ENCODE measurements around the gene RERG. TPM values are rescaled to one million over a fixed set of nuclear protein-coding genes. Genes with fewer than 3 reads are reported as not detected.

Gene RERG
- total and polyA plus RNA-seq, 2 experiments from 2014 or later = 1.1 to 1.5 TPM

DNA sequence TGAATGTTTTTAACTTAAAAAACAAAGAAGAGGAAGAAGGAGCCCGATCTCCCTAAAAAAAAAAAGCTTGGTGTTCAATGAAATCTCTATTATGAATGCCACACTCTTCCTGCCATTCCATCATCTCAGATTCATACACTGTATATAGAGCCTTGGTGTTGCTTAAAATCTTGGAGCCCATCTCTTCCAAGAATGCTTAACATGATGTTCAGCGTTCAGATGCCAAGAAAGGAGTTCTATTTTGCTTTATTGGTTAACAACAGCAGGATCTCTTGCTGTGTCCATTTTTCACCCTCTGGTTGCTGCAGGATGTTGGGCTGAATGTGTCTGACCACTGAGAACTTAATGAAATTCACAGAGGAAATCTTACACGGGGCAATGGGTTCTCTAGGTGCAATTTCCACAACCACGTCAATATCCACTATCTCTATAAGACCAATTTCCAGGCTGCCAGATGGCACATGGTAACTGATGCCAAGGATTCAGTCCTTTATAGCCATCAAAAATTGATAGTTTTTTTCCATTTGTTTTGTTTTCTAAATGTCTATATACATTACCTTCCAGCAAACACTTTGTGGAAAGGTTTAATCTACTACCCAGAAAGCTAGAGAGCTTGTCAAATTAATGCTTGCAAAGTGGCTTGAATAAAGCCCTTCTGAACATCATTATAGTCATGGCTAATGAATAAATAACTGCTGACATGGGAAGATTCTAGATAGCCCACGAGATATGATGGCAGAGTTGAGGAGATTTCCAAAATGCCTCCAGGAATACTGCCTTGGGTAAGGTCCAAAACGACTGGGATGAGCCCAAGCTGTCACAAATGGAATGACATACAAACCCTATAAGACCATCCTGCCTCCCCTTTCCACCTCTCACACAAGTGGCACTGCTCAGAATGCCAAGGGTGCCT is 26.5 kb downstream of the RERG start (continued):
- TF ChIP-seq, protein P1, sequence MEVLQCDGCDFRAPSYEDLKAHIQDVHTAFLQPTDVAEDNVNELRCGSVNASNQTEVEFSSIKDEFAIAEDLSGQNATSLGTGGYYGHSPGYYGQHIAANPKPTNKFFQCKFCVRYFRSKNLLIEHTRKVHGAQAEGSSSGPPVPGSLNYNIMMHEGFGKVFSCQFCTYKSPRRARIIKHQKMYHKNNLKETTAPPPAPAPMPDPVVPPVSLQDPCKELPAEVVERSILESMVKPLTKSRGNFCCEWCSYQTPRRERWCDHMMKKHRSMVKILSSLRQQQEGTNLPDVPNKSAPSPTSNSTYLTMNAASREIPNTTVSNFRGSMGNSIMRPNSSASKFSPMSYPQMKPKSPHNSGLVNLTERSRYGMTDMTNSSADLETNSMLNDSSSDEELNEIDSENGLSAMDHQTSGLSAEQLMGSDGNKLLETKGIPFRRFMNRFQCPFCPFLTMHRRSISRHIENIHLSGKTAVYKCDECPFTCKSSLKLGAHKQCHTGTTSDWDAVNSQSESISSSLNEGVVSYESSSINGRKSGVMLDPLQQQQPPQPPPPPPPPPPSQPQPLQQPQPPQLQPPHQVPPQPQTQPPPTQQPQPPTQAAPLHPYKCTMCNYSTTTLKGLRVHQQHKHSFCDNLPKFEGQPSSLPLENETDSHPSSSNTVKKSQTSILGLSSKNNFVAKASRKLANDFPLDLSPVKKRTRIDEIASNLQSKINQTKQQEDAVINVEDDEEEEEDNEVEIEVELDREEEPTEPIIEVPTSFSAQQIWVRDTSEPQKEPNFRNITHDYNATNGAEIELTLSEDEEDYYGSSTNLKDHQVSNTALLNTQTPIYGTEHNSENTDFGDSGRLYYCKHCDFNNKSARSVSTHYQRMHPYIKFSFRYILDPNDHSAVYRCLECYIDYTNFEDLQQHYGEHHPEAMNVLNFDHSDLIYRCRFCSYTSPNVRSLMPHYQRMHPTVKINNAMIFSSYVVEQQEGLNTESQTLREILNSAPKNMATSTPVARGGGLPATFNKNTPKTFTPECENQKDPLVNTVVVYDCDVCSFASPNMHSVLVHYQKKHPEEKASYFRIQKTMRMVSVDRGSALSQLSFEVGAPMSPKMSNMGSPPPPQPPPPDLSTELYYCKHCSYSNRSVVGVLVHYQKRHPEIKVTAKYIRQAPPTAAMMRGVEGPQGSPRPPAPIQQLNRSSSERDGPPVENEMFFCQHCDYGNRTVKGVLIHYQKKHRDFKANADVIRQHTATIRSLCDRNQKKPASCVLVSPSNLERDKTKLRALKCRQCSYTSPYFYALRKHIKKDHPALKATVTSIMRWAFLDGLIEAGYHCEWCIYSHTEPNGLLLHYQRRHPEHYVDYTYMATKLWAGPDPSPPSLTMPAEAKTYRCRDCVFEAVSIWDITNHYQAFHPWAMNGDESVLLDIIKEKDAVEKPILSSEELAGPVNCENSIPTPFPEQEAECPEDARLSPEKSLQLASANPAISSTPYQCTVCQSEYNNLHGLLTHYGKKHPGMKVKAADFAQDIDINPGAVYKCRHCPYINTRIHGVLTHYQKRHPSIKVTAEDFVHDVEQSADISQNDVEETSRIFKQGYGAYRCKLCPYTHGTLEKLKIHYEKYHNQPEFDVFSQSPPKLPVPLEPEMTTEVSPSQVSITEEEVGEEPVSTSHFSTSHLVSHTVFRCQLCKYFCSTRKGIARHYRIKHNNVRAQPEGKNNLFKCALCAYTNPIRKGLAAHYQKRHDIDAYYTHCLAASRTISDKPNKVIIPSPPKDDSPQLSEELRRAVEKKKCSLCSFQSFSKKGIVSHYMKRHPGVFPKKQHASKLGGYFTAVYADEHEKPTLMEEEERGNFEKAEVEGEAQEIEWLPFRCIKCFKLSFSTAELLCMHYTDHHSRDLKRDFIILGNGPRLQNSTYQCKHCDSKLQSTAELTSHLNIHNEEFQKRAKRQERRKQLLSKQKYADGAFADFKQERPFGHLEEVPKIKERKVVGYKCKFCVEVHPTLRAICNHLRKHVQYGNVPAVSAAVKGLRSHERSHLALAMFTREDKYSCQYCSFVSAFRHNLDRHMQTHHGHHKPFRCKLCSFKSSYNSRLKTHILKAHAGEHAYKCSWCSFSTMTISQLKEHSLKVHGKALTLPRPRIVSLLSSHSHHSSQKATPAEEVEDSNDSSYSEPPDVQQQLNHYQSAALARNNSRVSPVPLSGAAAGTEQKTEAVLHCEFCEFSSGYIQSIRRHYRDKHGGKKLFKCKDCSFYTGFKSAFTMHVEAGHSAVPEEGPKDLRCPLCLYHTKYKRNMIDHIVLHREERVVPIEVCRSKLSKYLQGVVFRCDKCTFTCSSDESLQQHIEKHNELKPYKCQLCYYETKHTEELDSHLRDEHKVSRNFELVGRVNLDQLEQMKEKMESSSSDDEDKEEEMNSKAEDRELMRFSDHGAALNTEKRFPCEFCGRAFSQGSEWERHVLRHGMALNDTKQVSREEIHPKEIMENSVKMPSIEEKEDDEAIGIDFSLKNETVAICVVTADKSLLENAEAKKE (CRISPR knock-in tag; IDR thresholded peaks at IDR 0.05) = no peak
- no peak for TF ChIP-seq JUNB (IDR thresholded peaks at IDR 0.05; ENCODE audit: unreplicated experiment)

DNA sequence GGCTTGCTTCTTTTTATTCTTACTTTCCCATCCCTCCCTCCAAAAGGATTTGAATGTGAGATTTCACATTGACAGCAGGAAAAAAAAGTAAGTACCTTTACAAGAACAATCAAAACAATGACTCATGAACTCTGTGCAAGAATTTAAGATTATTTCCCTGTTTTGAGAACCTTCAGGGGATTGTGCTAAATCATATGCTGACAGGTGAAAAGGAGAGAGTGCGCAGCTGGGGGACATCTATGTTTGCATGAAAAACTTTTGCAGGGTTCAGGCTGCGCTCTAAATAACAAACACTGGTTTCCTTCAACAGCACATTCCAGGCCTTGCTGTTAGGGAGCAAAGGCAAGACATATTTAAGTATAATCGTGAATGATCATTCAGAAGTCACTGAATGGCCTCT is 27.3 kb downstream of the RERG start:
- ATAC-seq (no peak), DNase-seq (ENCODE audit: low spot score) (no peak)
- Histone ChIP-seq H3K36me3 (ENCODE audit: insufficient read depth) (no peaks in the 10 kb centered on the region), H3K4me1 (ENCODE audit: insufficient read depth) (no peaks in the 10 kb centered on the region), H3K9me2 (ENCODE audit: insufficient read depth) (peaks cover 9% of the 10 kb centered on the region), H2AFZ (peak overlapping the region; percentile 38; the same call in 1 of the 2 replicates), H3K79me2 (replicated peaks; ENCODE audit: insufficient read depth) (no peaks in the 10 kb centered on the region), H3K27me3 (ENCODE audit: insufficient read depth) (no peaks in the 10 kb centered on the region), H4K20me1 (replicated peaks; ENCODE audit: insufficient read depth) (no peaks in the 10 kb centered on the region; the same call in 1 of the 2 replicates), H3K4me3 (no peak overlapping the region), H3K27ac (ENCODE audit: low read depth) (no peak overlapping the region), H3K4me2 (no peak overlapping the region), H3F3A (replicated peaks; ENCODE audit: low read depth) (no peaks in the 10 kb centered on the region)
- no peak overlapping the region for H3K27ac Mint-ChIP-seq
- no peaks in the 10 kb centered on the region; the same call in 2 of the 3 replicates for H3K9me3 Mint-ChIP-seq
- no peaks in the 10 kb centered on the region for H3K36me3 Mint-ChIP-seq (ENCODE audit: low read depth)
- no peaks in the 10 kb centered on the region for H3K4me1 Mint-ChIP-seq
- no peak overlapping the region for H3K4me3 Mint-ChIP-seq
- H3K27me3 Mint-ChIP-seq (ENCODE audit: insufficient read depth, low read depth, poor library complexity) = no peaks in the 10 kb centered on the region
- TF ChIP-seq, protein P1 (CRISPR knock-in tag; IDR thresholded peaks at IDR 0.05) = no peak
- TF ChIP-seq EZH2phosphoT487 (IDR thresholded peaks at IDR 0.05; ENCODE audit: unreplicated experiment) (no peak), EZH2 (IDR thresholded peaks at IDR 0.05; ENCODE audit: low read depth, unreplicated experiment) (no peak), ZNF114 (CRISPR knock-in tag; IDR thresholded peaks at IDR 0.05) (no peak)
